Gastrocnemius medialis (tissue), 4 donors: Measurements from ENCODE around the gene MSI2.

Experiments used
- CTCF ChIP-seq, 5 experiments: fragments of 450-650 bp in 3 of 5; fragments of 200-600 bp in 2 of 5; sonication (generic) in 2 of 5; IDR thresholded peaks in 4 of 5; conservative IDR thresholded peaks in 1 of 5; 1 replicate in 4 of 5; 2 replicates in 1 of 5; pipeline ENCODE4 v1.5.1; 2016 to 2019; ENCODE audit warnings: antibody characterized with exemption in 5 of 5, mild to moderate bottlenecking in 3 of 5, moderate library complexity in 3 of 5
- POLR2A ChIP-seq, 2 donors: fragments of 450-650 bp; IDR thresholded peaks; one replicate each; pipeline ENCODE4 v1.6.1; 2017; ENCODE audit warnings: antibody characterized with exemption in 2 of 2, mild to moderate bottlenecking in 2 of 2, moderate library complexity in 2 of 2

- TF ChIP-seq CTCF (IDR thresholded peaks at IDR 0.05 in 4 of 5, conservative IDR thresholded peaks at IDR 0.05 in 1 of 5) (no peak), POLR2A (IDR thresholded peaks at IDR 0.05) (no peak)
Observed at GRCh38 chr17:57355090-57355859, 99.0 kb downstream of the MSI2 start.
